HPDE6-E6E7 (cell line): Measurements from ENCODE around the gene CHRM1.
"Not testable (repeated sequence)": the region's sequence is repeated elsewhere in the genome, so short reads cannot be mapped to it uniquely, and the experiment has no call there.

Experiments used
- DNase-seq: peaks from one replicate; pipeline ENCODE4 v3.0.0; 2011; ENCODE audit warnings: missing footprints; ENCODE audit errors: extremely low spot score

Gene CHRM1, protein sequence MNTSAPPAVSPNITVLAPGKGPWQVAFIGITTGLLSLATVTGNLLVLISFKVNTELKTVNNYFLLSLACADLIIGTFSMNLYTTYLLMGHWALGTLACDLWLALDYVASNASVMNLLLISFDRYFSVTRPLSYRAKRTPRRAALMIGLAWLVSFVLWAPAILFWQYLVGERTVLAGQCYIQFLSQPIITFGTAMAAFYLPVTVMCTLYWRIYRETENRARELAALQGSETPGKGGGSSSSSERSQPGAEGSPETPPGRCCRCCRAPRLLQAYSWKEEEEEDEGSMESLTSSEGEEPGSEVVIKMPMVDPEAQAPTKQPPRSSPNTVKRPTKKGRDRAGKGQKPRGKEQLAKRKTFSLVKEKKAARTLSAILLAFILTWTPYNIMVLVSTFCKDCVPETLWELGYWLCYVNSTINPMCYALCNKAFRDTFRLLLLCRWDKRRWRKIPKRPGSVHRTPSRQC

DNA sequence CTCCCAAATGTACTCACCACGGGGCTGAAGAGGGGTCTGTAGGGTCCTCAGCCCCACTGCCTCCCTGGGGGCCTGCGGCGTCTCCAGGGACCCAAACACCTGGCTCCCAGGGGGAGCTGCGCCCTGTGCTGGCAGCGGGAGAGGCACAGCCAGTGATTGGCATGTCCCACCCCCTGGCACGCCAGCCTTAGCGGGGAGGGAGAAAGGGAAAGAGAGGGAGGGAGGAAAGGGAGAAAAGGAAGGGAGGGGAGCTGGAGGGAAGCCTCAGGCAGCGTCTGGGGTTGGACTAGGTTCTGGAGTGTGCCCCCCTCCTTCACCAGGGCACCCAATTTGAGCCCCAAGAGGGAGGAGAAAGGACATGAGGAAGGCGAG lies at the start of gene CHRM1:
Gene CHRM1, minus strand, starts transcription at position 163 of the 372 bp plus-strand sequence. CDS start 10,263 bp downstream, outside the sequence.
- no peak for DNase-seq

DNA sequence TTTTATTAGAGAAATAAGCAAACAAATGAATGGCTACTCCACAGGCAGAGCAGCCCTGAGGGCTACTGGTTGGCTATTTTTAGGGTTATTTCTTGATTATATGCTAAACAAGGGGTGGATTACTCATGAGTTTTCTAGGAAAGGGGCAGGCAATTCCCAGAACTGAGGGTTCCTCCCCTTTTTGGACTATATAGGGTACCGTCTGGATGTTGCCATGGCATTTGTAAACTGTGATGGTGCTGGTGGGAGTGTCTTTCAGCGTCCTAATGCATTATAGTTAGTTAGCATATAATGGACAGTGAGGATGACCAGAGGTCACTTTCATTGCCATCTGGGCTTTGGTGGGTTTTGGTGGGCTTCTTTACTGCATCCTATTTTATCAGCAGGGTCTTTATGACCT lies 44.4 kb upstream of the CHRM1 start:
- no peak for DNase-seq

DNA sequence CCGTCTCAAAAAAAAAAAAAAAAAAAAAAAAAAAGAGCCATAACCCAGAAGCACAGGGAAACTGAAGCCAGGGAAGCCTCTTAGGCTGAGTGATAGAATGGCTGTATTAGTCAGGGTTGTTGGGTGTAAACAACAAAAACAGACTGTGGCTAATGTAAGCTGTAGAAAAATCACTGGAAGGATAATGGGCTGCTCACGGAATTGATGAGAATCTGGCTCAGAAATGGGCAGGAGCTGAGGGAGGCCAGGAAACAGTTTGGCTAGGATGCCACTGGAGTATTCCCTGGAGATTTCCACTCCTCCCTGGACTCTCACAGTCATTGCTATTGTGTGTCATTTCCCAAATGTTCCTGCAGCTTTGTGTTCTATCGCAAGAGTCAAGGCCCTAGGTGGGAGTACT lies 41.2 kb upstream of the CHRM1 start:
- no peak for DNase-seq

DNA sequence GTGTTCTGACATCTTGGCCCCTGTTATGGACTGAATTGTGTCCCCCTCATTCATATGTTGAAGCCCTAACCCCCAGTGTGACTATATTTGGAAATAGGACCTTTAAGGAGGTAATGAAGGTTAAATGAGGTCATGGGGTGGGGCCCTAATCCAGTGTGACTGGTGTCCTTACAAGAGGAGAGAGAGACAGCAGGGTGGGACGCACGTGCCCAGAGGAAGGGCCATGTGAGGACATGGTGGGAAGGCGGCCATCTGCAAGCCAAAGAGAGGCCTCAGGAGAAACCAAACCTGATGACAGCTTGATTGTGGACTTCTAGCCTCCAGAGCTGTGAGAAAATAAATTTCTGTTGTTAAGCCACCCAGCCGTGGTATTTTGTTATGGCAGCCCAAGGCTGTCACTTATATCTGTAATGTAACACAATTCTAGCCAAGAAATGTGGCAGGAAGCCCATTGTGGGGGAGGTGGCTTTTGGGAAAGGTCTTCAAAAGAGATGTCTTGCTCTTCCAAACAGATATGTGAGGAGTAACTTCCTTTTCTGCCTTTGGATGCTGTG lies 39.9 kb upstream of the CHRM1 start:
- DNase-seq, result no peak

DNA sequence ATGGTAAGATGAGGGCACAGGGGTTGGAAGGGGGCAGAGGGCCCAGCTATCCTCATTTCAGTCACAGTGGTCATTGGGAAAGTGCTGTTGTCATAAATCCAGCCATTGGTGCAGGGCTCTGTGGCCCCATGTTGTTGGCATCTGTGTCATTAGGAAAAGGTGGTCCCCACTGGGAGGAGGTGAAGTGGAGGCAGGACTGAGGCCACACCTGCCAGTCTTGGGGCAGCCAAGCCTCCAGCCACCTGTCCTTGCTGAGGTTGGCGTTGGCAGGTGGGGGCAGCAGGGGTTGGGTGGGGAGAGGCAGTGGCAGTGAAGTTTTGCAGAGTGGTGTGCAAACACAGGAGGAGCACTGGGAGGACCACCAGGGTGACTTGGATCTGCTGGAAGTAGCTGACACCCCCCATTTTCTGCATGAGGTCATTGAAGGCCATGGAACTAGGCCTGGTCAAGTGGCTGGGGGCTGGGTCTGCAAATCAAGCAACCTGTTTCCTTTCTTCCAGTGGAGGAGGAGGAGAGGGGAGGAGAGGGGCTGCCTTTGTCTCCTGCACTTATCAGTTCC lies 38.3 kb upstream of the CHRM1 start:
- DNase-seq, result no peak

DNA sequence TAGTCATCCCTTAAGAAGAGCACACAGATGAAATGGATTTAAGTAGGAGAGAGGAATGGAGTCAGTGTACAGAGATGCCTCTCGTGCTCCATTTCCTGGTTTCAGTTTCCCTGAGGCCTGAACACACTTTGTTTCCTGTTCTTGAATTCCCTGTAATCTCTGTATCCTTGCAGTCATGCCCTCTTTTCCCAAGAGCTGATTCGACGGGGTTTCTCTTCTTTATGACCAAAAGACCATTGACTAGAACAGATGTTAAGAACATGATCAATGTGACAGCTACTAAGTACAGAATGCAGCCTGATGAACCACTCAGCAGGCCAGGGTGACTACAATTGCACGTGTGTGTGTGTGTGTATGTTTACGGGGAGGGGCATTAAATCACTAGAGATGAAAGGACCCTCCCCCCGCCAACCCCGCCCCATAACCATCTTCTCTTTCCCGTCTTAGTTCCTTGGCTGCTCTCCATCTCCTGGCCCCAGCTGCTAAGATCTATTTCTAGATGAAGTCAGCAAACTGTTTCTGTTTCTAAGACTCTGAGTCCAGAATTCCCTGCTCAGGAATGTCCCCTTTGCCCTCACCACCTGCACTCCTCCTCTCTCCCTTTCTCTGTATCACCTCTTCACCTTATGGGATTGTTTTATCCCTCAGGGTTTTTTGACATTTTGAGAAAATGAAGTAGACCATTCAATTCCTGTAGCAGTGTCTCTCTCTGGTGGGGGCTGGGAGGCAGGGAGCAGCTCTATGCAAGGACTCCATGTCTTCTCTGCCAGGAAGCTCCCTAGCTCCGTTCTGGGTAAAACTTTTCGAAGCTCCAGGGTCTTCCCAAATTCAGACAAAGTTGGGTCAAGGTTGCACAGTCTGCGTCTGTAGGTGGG lies 37.6 kb upstream of the CHRM1 start:
- DNase-seq, result no peak

DNA sequence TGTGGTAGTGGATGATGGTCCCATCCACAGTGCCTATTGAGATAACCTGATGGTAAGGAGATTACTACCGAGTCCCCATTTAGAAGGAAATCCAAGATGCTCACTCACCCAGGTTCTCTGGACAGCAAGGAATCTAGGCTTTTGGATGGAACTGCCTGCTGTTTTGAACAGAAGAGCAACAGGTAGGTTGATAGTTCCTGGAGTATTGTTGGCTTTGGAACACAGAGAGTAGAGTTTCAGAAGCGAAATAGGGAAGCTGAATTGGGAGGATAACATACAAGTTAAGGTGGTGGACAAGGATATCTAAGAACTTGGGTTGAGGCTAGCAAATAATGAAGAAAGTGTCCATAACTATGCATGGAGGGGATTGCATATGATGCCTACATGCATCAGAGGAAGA lies 36.0 kb upstream of the CHRM1 start:
- DNase-seq, result no peak

DNA sequence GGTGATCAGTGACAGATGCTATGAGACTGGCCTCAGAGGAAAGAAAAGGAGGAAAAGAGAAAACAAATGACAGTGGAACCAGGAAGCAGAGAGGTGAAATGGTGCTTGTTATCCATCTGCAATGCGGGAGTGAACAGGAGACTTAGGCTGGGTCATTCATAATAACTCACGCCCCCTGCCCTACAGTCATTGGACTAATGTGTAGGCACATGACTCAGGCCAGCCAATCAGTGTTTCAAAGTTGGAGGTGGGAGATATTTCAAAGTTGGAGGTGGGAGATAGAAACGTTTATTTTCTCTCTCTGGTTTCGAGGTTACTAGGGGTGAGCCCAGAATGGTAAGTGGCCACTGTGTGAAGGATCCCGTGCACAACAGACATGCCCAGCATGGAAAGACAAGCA lies 33.3 kb upstream of the CHRM1 start:
- no peak for DNase-seq

DNA sequence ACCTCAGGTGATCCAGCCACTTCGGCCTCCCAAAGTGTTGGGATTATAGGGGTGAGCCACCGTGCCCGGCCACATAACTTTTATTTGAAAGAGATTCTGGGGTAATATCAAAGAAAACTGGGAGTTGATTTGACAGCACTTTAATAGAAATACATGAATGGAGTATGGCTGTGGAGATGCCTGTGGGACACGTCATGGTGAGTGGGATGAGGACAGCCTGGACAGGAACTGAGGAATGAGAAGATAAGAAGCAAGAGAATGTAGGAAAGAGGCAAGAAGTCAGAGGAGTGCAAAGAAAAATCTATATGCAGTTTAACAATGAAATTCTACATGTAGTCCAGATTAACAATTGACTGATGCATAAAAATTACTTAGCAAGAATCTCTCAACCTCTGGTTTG lies 32.6 kb upstream of the CHRM1 start:
- no peak for DNase-seq

DNA sequence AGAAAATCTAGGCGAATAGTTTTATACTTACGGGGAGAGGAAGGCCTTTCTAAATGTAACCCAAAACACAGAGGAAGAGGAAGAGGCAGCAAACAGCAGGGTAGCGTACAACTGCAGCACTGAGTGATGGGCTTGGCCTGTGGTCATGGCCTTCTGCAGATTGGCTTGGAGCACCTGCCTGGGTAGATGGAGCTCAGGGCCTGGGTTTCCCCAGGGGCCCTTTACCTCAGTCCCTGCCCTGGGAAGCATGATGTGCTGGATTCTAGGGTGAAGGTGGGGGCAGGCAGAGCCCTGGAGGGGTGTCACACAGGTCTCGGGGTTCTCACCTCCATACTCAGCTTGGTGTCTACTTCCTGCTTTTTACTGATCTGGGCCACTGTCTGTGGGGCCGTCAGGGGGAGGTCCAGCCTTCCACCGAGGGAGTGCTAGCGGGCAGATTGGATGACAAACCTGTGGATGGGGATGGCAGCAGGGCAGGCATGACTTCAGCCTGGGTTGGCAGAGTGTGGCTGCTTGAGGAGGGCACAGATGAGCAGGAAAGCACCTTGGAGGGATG lies 27.7 kb upstream of the CHRM1 start:
- no peak for DNase-seq

DNA sequence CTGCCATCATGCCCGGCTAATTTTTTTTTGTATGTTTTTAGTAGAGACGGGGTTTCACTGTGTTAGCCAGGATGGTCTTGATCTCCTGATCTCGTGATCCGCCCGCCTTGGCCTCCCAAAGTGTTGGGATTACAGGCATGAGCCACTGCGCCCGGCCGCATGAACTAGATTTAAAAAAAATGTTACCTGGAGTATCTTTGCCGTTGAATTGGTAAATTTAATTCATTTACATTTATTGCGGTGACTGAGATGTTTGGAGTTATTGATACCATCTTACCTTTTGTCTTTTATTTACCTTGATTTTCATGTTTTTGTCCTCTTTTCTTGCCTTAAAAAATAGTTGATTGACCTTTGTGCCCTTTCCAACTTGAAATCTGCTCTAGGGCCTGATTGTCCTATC lies 24.4 kb upstream of the CHRM1 start:
- not testable (repeated sequence) for DNase-seq

DNA sequence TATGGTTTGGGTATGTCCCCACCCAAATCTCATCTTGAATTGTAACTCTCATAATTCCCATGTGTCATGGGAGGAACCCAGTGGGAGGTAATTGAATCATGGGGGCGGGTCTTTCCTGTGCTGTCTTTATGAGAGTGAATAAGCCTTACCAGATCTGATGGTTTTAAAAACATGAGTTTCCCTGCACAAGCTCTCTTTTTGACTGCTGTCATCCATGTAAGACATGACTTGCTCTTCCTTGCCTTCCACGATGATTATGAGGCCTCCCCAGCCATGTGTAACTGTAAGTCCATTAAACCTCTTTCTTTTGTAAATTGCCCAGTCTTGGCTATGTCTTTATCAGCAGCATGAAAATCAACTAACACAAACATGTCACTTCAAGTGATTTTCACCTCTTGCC lies 16.4 kb upstream of the CHRM1 start:
- not testable (repeated sequence) for DNase-seq

DNA sequence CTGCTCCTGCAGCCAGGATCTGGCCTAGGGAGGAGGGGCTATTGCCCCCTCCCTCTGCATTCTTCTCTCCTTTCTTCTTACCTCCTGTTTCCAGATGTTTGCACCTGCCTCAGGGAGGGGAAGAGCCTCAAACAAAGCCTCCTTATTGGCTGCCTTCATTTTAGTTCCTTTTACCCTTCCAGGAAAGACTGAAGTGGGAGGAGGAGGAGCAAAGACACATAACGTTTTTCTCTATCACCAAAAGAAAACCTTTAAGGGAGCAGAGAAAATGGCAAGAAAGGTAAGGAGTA lies 13.3 kb upstream of the CHRM1 start:
- DNase-seq, result no peak

DNA sequence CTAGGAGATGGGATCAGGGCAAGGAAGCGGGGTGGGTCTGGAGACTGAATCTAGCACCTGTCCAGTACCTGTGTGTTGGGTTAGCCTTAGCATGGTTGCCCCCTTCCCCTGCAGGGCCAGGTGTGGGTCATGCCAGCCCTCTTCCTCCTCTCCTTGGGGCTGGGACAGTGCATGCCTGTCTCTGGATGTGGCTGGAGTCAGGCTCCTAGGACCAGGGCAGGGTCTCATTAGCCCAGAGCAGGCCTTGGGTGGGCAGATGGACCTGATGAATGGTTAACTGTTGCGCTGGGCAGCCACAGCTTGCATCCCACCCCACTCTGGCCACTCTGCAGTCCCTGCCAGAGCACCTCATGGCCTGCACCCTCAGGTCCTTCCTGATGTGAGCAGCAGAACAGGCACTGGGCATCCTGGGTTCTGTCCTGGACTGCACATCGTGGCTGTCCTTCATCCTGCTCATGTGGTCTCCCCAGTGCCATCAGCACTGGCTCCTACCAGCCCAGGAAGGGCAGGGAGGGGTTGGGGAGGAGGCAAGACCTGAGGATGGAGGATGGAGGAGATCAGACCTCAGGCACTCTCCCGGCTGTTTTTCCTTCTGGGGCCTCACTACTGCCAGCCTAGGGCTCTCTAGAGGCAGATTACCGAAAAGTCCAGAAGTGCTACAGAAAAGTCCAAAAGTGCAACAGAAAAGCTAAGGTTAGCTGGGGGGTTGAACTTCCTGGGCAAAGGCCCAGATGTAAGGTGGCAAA lies 12.8 kb upstream of the CHRM1 start:
- DNase-seq, result no peak

DNA sequence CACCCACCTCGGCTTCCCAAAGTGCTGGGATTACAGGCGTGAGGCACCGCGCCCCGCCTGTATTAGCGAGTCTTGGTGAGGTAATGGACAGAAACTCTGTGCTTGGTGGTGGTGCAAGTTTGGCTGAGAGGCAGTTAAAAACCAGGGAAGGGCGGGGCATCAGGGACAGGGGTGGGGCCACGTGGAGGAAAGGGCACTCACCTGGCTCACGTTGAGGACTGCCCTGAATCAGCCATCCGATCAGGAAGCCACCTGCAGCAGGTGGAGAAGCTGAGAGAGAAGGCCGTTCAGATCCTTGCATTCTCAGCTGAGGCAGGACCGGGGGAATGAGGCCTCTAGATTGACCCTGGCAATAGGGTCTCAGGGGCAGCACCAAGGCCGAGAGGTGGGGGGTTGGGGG lies 12.1 kb upstream of the CHRM1 start:
- DNase-seq, result no peak

DNA sequence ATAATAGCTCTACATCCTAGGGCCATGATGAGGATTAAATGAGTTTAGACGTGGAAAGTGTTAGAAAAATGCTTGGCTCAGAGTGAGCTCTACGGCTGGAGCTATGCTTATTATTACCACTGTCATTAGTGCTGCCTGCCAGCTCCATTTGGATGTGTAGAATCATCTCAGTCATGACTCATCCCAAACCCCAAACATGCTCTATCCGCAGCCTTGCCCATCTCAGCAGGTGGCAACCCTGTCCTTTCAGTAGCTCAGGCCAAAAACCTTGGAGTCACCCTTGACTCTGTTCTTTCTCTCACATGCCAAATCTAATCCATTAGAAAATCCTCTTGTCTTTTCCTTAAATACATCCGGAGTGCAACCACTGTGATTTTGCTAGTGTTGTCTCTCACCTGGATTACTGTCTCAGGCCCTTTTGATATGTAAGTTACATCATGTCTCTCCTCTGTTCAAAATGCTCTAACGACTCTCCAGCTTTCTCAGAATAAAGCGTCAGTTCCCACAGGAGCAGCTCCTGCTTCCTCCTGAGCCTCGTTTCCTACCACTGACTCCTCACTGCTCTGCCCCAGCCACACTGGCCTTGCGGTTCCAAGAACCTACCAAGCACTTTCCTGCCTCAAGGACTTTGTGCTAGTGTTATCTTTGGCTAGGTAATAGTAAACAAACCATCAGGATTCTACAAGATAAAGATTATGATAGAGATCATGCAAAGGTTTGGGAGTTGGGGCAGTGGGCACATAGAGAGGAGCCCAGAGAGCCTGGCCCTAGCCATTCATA lies 10.5 kb upstream of the CHRM1 start:
- no peak for DNase-seq

DNA sequence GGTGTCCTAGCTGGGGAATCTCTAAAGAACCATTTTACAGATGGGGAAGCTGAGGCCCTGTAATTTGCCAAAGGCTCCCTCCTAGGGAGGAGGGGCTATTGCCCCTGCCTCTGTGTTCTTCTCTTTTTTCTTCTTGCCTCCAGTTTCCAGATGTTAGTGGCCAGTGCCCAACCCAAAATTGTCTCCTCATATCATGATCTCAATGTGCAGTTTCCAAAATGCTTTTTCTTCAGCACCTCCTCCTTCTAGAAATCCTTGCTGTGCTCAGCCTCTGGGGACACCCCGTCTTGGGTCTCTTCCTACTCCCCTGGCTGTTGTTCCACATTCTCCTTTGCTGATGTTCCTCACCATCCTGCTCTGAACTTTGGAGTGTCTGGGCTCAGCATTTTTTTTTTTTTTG lies 9.5 kb upstream of the CHRM1 start:
- DNase-seq, result no peak

DNA sequence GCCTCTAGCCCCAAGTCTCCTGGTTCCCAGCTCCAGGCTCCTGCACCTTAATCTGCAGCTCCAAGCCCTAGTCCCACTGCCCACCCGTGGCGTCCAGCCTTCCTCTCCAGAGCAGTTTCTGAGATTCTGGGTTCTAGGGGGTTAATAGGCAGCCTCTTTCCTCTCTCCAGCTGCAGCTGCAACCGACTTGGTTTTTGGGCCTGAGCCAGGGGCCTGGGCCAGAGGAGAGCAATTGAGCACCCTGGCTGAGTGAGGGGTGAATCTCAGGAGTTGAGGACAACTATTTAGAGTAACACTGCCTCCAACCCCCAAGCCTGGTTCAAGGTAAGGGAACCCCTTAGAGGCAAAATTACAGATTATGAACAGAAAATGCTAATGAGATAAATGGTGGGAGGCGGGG lies 9.0 kb upstream of the CHRM1 start:
- DNase-seq, result no peak

DNA sequence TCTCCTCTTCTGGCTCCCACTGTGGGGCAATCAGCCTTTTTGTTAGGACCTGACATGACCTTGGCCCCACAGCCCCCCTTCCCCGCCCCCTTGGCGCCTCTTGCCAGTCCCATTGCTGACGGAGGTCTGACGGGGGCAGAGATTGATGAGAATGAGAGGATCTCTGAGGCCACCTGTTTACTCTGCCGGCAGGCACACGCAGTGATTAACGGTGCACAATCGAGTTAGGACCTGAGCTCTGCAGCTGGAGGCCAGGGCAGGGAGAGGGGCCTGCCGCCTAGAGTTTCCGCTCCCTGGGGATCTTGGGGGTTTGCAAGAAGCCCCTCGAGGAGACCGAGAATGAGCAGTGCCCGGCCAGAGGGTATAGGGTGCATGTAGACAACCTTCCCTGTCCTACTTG lies 6.8 kb upstream of the CHRM1 start:
- DNase-seq, result no peak

DNA sequence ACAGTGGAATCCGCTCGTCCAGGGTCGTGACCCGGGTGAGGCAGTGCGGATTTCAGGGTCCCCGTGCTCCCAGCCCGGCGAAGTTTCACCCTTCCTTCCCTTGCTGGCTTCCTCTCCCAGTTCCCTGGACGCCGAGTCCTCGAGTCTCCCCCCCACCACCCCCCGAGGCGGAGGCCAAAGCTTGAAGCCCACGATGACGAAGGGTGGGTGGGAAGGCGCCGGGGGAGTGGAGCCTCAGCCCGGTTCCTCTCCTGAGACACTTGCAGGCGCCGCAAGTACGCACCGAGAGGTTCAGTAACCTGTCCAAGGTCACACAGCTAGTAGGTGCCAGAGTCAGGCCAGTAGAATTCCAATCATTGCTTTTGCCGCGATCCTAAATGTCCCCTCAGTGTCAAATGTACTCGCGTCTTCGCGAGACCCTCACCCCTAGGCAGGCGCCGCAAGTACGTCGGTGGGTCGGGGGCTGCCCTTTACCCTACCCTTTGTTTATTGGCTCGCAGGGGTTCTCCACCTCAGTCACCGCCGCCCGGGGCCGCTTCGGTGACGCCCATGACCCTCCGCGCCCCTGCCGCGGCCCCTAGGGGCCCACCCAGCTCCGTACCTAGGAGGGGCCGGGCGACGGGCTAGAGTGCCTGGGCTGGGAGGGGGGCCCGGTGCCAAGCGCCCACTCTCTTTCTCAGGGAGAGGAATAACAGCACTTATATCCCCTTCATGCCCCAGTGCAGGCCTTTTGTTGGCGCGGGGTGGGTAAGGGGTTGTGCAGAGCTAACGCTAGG lies 5.7 kb upstream of the CHRM1 start:
- DNase-seq, result no peak
